Cardiac fibroblast (primary cell): ENCODE data around the gene LRRC45.

Source experiments
- DNase-seq, 2 donors: peaks; one replicate each; pipeline versions ENCODE4 v3.0.0 to v3.0.0-alpha.2; 2010; ENCODE audit warnings: low read depth in 2 of 2
- H3K4me3 ChIP-seq, 2 donors: replicated peaks in 1 of 2; 1 replicate in 1 of 2; 2 replicates in 1 of 2; pipeline ENCODE4 v1.5.1; 2011; ENCODE audit warnings: low read depth in 2 of 2, low read length in 2 of 2, mild to moderate bottlenecking in 2 of 2, moderate library complexity in 1 of 2
- CTCF ChIP-seq: IDR thresholded peaks from one replicate; pipeline ENCODE4 v1.5.1; 2011; ENCODE audit warnings: low read depth, mild to moderate bottlenecking, low read length, inconsistent platforms

LRRC45 gene

GRCh38 chr17:82009413-82009812, 13.7 kb upstream of the LRRC45 start:
- no peak for TF ChIP-seq CTCF
- DNase-seq: no peak
- H3K4me3 ChIP-seq: no peak overlapping the region

- no peak for DNase-seq
- no peak for TF ChIP-seq CTCF
- H3K4me3 ChIP-seq: no peak overlapping the region
Measured at GRCh38 chr17:82010575-82011525, 12.3 kb upstream of the LRRC45 start.

- no peak for DNase-seq
- no peak overlapping the region for H3K4me3 ChIP-seq
- TF ChIP-seq CTCF: no peak
Measured at GRCh38 chr17:82011617-82012187, 11.4 kb upstream of the LRRC45 start.

- no peak for DNase-seq
- no peak for TF ChIP-seq CTCF
- no peak overlapping the region for H3K4me3 ChIP-seq
Measured at GRCh38 chr17:82012261-82012639, 10.9 kb upstream of the LRRC45 start.

GRCh38 chr17:82012640-82013295, 10.3 kb upstream of the LRRC45 start:
- DNase-seq: no peak
- no peak for TF ChIP-seq CTCF
- H3K4me3 ChIP-seq: no peak overlapping the region

GRCh38 chr17:82013341-82013740, 9.8 kb upstream of the LRRC45 start:
- no peak for DNase-seq
- TF ChIP-seq CTCF: no peak
- H3K4me3 ChIP-seq: no peak overlapping the region
